Measurements from ENCODE around the gene LRRC25. TPM values are rescaled to one million over a fixed set of nuclear protein-coding genes. Genes with fewer than 3 reads are reported as not detected.

LRRC25 gene
- total RNA-seq (2022), result not detected in 2 replicates
- not detected for Bru-seq, nascent RNA
- BruChase-seq, experiment 1, labeled RNA remaining after a 2-hour chase, result not detected
- BruChase-seq, experiment 2, labeled RNA remaining after a 6-hour chase, result not detected
- long read RNA-seq, result 0 reads

- no peaks in the 10 kb centered on the region for H3K36me3 ChIP-seq (ENCODE audit: control insufficient read depth, insufficient read depth, low read length)
- CTCF ChIA-PET, result interaction anchor here (1.3 kb wide), 1 partner anchor 11 kb away, joined by 10 read pairs; the partner anchor contains the start of gene GDF15
- no peaks in the 10 kb centered on the region for H3K9me3 ChIP-seq
- no peaks in the 10 kb centered on the region for H3K27me3 Mint-ChIP-seq (ENCODE audit: insufficient read depth, unreplicated experiment)
- H3K4me1 ChIP-seq, result peaks cover 4% of the 10 kb centered on the region; the same call in 1 of the 2 replicates
- DNase-seq, result no peak
- no peak within 1 kb of the TSS for H3K4me3 Mint-ChIP-seq (ENCODE audit: unreplicated experiment)
- intact Hi-C loops (cut with micrococcal nuclease; ENCODE audit: unreplicated experiment), result no loop called here
- no peak within 1 kb of the TSS for H3K27ac Mint-ChIP-seq (ENCODE audit: unreplicated experiment)
- H3K4me3 ChIP-seq (ENCODE audit: low read depth, low read length), result no peak within 1 kb of the TSS
- H3K36me3 Mint-ChIP-seq (ENCODE audit: insufficient read depth, unreplicated experiment), result no peaks in the 10 kb centered on the region
- H3K9me3 Mint-ChIP-seq (ENCODE audit: unreplicated experiment), result no peaks in the 10 kb centered on the region
- H3K4me1 Mint-ChIP-seq (ENCODE audit: low read depth, unreplicated experiment), result peaks cover 11% of the 10 kb centered on the region
- TF ChIP-seq CTCF (IDR thresholded peaks at IDR 0.05; ENCODE audit: insufficient read depth in 1 of 2, low read depth in 1 of 2, low read length in 1 of 2, severe bottlenecking in 1 of 2, unreplicated experiment in 1 of 2), result no peak
- POLR2A ChIA-PET, result no interaction called here
- H3K27me3 ChIP-seq (replicated peaks; ENCODE audit: control insufficient read depth, insufficient read depth, low read length), result no peaks in the 10 kb centered on the region
- no TSS peak for BruUV-seq (replicated peaks)
These were observed at the start of gene LRRC25 for GRCh38 chr19:18397242-18398202. Gene LRRC25 (minus strand): TSS chr19:18397622. CDS start chr19:18396963, 659 bp downstream.

GRCh38 chr19:18446811-18447359, 49.5 kb upstream of the LRRC25 start:
- POLR2A ChIA-PET, result interaction anchor here (0.6 to 1.1 kb wide), 2 partner anchors 10 to 118 kb away, joined by 3 to 4 read pairs; no protein-coding TSS in a partner anchor
- peaks cover 10% of the 10 kb centered on the region for H3K9me3 Mint-ChIP-seq (ENCODE audit: unreplicated experiment)
- H3K4me1 Mint-ChIP-seq (ENCODE audit: low read depth, unreplicated experiment), result peaks cover 19% of the 10 kb centered on the region
- H3K4me3 Mint-ChIP-seq (ENCODE audit: unreplicated experiment), result peak overlapping the region; percentile 20
- Histone ChIP-seq H3K4me1 (peaks cover 18% of the 10 kb centered on the region), H3K4me3 (ENCODE audit: low read depth, low read length) (no peak overlapping the region), H3K9me3 (no peaks in the 10 kb centered on the region), H3K27me3 (replicated peaks; ENCODE audit: control insufficient read depth, insufficient read depth, low read length) (no peaks in the 10 kb centered on the region), H3K36me3 (ENCODE audit: control insufficient read depth, insufficient read depth, low read length) (peaks cover 2% of the 10 kb centered on the region; the same call in 1 of the 2 replicates)
- CTCF ChIA-PET, result interaction anchor here (0.8 to 1.0 kb wide), 3 partner anchors 27 to 167 kb away, joined by 3 to 5 read pairs (median 4); no protein-coding TSS in a partner anchor
- intact Hi-C loops (cut with micrococcal nuclease; ENCODE audit: unreplicated experiment), result loop anchor here (2.0 kb wide), 1 partner anchor 16 kb away; no protein-coding TSS in a partner anchor
- H3K27me3 Mint-ChIP-seq (ENCODE audit: insufficient read depth, unreplicated experiment), result no peaks in the 10 kb centered on the region
- peaks cover 58% of the 10 kb centered on the region for H3K36me3 Mint-ChIP-seq (ENCODE audit: insufficient read depth, unreplicated experiment)
- no TSS peak for BruUV-seq (replicated peaks)
- H3K27ac Mint-ChIP-seq (ENCODE audit: unreplicated experiment), result peak overlapping the region; percentile 73
- peak; percentile 75 to 76 for DNase-seq
- TF ChIP-seq CTCF (IDR thresholded peaks at IDR 0.05; ENCODE audit: insufficient read depth in 1 of 2, low read depth in 1 of 2, low read length in 1 of 2, severe bottlenecking in 1 of 2, unreplicated experiment in 1 of 2), result no peak

Data from Caco-2 (cell line).